Nephron (organoid): ENCODE results near the gene CYP1B1.

Experiments
- H3K27ac Mint-ChIP-seq, 3 experiments: 2 replicates each; pipeline ENCODE4 v1.8.0; 2020; ENCODE audit warnings: mixed read lengths in 3 of 3, mild to moderate bottlenecking in 2 of 3, moderate library complexity in 1 of 3
- H3K27me3 Mint-ChIP-seq: 2 replicates; pipeline ENCODE4 v1.8.0; 2021; ENCODE audit warnings: low read depth, mild to moderate bottlenecking, moderate library complexity, mixed read lengths
- H3K36me3 Mint-ChIP-seq: 2 replicates; pipeline ENCODE4 v1.8.0; 2020; ENCODE audit warnings: low read depth, mixed read lengths
- H3K4me1 Mint-ChIP-seq: 2 replicates; pipeline ENCODE4 v1.8.0; 2020; ENCODE audit warnings: mixed read lengths
- H3K4me3 Mint-ChIP-seq, 3 experiments: 2 replicates each; pipeline ENCODE4 v1.8.0; 2020; ENCODE audit warnings: mild to moderate bottlenecking in 3 of 3, mixed read lengths in 3 of 3, moderate library complexity in 2 of 3
- H3K9me3 Mint-ChIP-seq: 2 replicates; pipeline ENCODE4 v1.8.0; 2020; ENCODE audit warnings: mixed read lengths
- TF ChIP-seq, protein P1 (sequence below), 3 experiments: fragments of 200-600 bp; sonication (generic); IDR thresholded peaks; one replicate each; pipeline ENCODE4 v1.5.0; 2021; ENCODE audit warnings: antibody characterized with exemption in 3 of 3; ENCODE audit not compliant: unreplicated experiment in 3 of 3

Gene CYP1B1

GRCh38 chr2:38065502-38066135, 10.3 kb downstream of the CYP1B1 start:
- Mint-ChIP-seq H3K36me3 (peaks cover 32% of the 10 kb centered on the region), H3K27me3 (peaks cover 9% of the 10 kb centered on the region)
- TF ChIP-seq, protein P1, sequence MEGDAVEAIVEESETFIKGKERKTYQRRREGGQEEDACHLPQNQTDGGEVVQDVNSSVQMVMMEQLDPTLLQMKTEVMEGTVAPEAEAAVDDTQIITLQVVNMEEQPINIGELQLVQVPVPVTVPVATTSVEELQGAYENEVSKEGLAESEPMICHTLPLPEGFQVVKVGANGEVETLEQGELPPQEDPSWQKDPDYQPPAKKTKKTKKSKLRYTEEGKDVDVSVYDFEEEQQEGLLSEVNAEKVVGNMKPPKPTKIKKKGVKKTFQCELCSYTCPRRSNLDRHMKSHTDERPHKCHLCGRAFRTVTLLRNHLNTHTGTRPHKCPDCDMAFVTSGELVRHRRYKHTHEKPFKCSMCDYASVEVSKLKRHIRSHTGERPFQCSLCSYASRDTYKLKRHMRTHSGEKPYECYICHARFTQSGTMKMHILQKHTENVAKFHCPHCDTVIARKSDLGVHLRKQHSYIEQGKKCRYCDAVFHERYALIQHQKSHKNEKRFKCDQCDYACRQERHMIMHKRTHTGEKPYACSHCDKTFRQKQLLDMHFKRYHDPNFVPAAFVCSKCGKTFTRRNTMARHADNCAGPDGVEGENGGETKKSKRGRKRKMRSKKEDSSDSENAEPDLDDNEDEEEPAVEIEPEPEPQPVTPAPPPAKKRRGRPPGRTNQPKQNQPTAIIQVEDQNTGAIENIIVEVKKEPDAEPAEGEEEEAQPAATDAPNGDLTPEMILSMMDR (IDR thresholded peaks at IDR 0.05; ENCODE audit: unreplicated experiment in 3 of 3), result no peak

DNA sequence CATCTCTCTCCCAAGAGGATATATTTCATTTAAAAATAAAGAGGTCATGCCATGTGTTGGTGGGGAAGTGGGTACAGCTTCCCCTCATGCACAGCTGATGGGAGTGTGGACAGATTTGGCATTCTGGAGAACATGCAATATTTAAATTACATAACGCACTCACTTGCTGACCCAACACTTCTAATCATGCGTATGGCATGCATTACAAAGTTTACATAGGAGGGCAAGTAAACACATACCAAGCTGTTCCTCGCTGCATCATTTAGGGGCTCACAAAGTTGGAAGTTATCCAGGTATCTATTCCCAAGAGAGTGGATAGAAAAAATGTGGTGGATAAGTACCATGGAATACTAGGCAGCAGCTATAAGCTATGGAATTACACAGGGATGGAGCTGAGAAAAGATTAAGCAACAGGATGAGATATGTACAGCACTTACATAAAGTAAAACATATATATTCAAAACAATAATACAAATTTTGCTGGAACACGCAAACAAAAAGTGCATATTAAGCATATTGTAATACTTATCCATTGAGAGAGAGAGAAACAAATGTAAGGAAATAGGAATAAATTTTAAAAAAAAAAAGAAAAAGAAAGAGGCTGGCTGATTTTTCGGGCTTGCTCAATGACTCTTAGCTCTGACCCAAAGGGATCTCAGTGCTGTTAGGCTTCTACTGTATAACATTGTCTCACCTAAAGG, 11.0 kb downstream of the CYP1B1 start:
- Mint-ChIP-seq H3K27me3 (peaks cover 9% of the 10 kb centered on the region), H3K9me3 (no peaks in the 10 kb centered on the region), H3K4me1 (peaks cover 46% of the 10 kb centered on the region), H3K4me3 (peak overlapping the region in 1 of 3 experiments; percentile 10), H3K27ac (peak overlapping the region; percentile 47 to 88 (median 79)), H3K36me3 (peaks cover 28% of the 10 kb centered on the region)
- TF ChIP-seq, protein P1 (IDR thresholded peaks at IDR 0.05; ENCODE audit: unreplicated experiment in 3 of 3), result no peak

More at GRCh38 chr2:38065502-38066135, 10.3 kb downstream of the CYP1B1 start:
- no peak overlapping the region for H3K4me3 Mint-ChIP-seq
- H3K27ac Mint-ChIP-seq, result peak overlapping the region; percentile 79 to 89 (median 88)
- no peaks in the 10 kb centered on the region for H3K9me3 Mint-ChIP-seq
- peaks cover 42% of the 10 kb centered on the region for H3K4me1 Mint-ChIP-seq

- H3K36me3 Mint-ChIP-seq, result peaks cover 18% of the 10 kb centered on the region
- H3K4me3 Mint-ChIP-seq, result no peak overlapping the region
- peak overlapping the region; percentile 28 to 77 (median 43) for H3K27ac Mint-ChIP-seq
- TF ChIP-seq, protein P1 (IDR thresholded peaks at IDR 0.05; ENCODE audit: unreplicated experiment in 3 of 3), result no peak
- peaks cover 4% of the 10 kb centered on the region for H3K27me3 Mint-ChIP-seq
- peaks cover 22% of the 10 kb centered on the region for H3K4me1 Mint-ChIP-seq
- H3K9me3 Mint-ChIP-seq, result no peaks in the 10 kb centered on the region
Observed at GRCh38 chr2:38060236-38061018, 15.5 kb downstream of the CYP1B1 start.

- H3K9me3 Mint-ChIP-seq, result no peaks in the 10 kb centered on the region
- H3K4me3 Mint-ChIP-seq, result no peak overlapping the region
- peaks cover 4% of the 10 kb centered on the region for H3K27me3 Mint-ChIP-seq
- H3K27ac Mint-ChIP-seq, result no peak overlapping the region
- H3K4me1 Mint-ChIP-seq, result peaks cover 10% of the 10 kb centered on the region
- peaks cover 5% of the 10 kb centered on the region for H3K36me3 Mint-ChIP-seq
- TF ChIP-seq, protein P1 (IDR thresholded peaks at IDR 0.05; ENCODE audit: unreplicated experiment in 3 of 3), result no peak
Observed at GRCh38 chr2:38057651-38058410, 18.1 kb downstream of the CYP1B1 start.

- Mint-ChIP-seq H3K9me3 (no peaks in the 10 kb centered on the region), H3K27me3 (no peaks in the 10 kb centered on the region), H3K4me3 (no peak overlapping the region), H3K27ac (no peak overlapping the region), H3K4me1 (peaks cover 10% of the 10 kb centered on the region), H3K36me3 (no peaks in the 10 kb centered on the region)
- TF ChIP-seq, protein P1 (IDR thresholded peaks at IDR 0.05; ENCODE audit: unreplicated experiment in 3 of 3), result no peak
Observed at GRCh38 chr2:38056216-38056615, 19.7 kb downstream of the CYP1B1 start.
